ENCODE data around the gene TBC1D7.

TBC1D7 gene

GRCh38 chr6:13302751-13303667, 25.3 kb downstream of the TBC1D7 start:
- H3K9ac ChIP-seq (ENCODE audit: low read depth, low read length) = no peak overlapping the region
- no peaks in the 10 kb centered on the region for H3K4me1 ChIP-seq (ENCODE audit: control insufficient read depth, insufficient read depth, low read length)
- H3K36me3 ChIP-seq (ENCODE audit: control insufficient read depth, insufficient read depth, low read length) = peaks cover 81% of the 10 kb centered on the region
- H3K4me3 ChIP-seq (ENCODE audit: low read depth, low read length) = no peak overlapping the region
- no peaks in the 10 kb centered on the region for H3K27me3 ChIP-seq (ENCODE audit: control insufficient read depth, insufficient read depth, low read length)
- H3K9me3 ChIP-seq (ENCODE audit: control insufficient read depth, insufficient read depth, low read length) = no peaks in the 10 kb centered on the region
- no peak overlapping the region for H3K27ac ChIP-seq (ENCODE audit: low read depth, low read length)

- Histone ChIP-seq H3K27ac (ENCODE audit: low read depth, low read length) (no peak overlapping the region), H3K36me3 (ENCODE audit: control insufficient read depth, insufficient read depth, low read length) (peaks cover 78% of the 10 kb centered on the region), H3K9me3 (ENCODE audit: control insufficient read depth, insufficient read depth, low read length) (no peaks in the 10 kb centered on the region), H3K9ac (ENCODE audit: low read depth, low read length) (no peak overlapping the region), H3K27me3 (ENCODE audit: control insufficient read depth, insufficient read depth, low read length) (no peaks in the 10 kb centered on the region), H3K4me3 (ENCODE audit: low read depth, low read length) (no peak overlapping the region), H3K4me1 (ENCODE audit: control insufficient read depth, insufficient read depth, low read length) (no peaks in the 10 kb centered on the region)
These were observed 26.0 kb downstream of the TBC1D7 start for GRCh38 chr6:13302291-13302690.

GRCh38 chr6:13300643-13301590, 27.4 kb downstream of the TBC1D7 start:
- Histone ChIP-seq H3K27ac (ENCODE audit: low read depth, low read length) (no peak overlapping the region), H3K9me3 (ENCODE audit: control insufficient read depth, insufficient read depth, low read length) (no peaks in the 10 kb centered on the region), H3K36me3 (ENCODE audit: control insufficient read depth, insufficient read depth, low read length) (peaks cover 65% of the 10 kb centered on the region), H3K4me3 (ENCODE audit: low read depth, low read length) (no peak overlapping the region), H3K9ac (ENCODE audit: low read depth, low read length) (no peak overlapping the region), H3K27me3 (ENCODE audit: control insufficient read depth, insufficient read depth, low read length) (no peaks in the 10 kb centered on the region), H3K4me1 (ENCODE audit: control insufficient read depth, insufficient read depth, low read length) (no peaks in the 10 kb centered on the region)

- Histone ChIP-seq H3K9me3 (ENCODE audit: control insufficient read depth, insufficient read depth, low read length) (no peaks in the 10 kb centered on the region), H3K9ac (ENCODE audit: low read depth, low read length) (no peak overlapping the region), H3K36me3 (ENCODE audit: control insufficient read depth, insufficient read depth, low read length) (peaks cover 64% of the 10 kb centered on the region), H3K27me3 (ENCODE audit: control insufficient read depth, insufficient read depth, low read length) (no peaks in the 10 kb centered on the region), H3K27ac (ENCODE audit: low read depth, low read length) (no peak overlapping the region), H3K4me1 (ENCODE audit: control insufficient read depth, insufficient read depth, low read length) (no peaks in the 10 kb centered on the region), H3K4me3 (ENCODE audit: low read depth, low read length) (no peak overlapping the region)
These were observed 28.4 kb downstream of the TBC1D7 start for GRCh38 chr6:13299918-13300317.

- Histone ChIP-seq H3K9ac (ENCODE audit: low read depth, low read length) (no peak overlapping the region), H3K36me3 (ENCODE audit: control insufficient read depth, insufficient read depth, low read length) (peaks cover 64% of the 10 kb centered on the region), H3K4me1 (ENCODE audit: control insufficient read depth, insufficient read depth, low read length) (no peaks in the 10 kb centered on the region), H3K27me3 (ENCODE audit: control insufficient read depth, insufficient read depth, low read length) (no peaks in the 10 kb centered on the region), H3K9me3 (ENCODE audit: control insufficient read depth, insufficient read depth, low read length) (no peaks in the 10 kb centered on the region), H3K4me3 (ENCODE audit: low read depth, low read length) (no peak overlapping the region), H3K27ac (ENCODE audit: low read depth, low read length) (no peak overlapping the region)
These were observed 28.9 kb downstream of the TBC1D7 start for GRCh38 chr6:13299403-13299821.

- Histone ChIP-seq H3K9ac (ENCODE audit: low read depth, low read length) (no peak overlapping the region), H3K36me3 (ENCODE audit: control insufficient read depth, insufficient read depth, low read length) (peaks cover 61% of the 10 kb centered on the region), H3K27me3 (ENCODE audit: control insufficient read depth, insufficient read depth, low read length) (no peaks in the 10 kb centered on the region), H3K4me1 (ENCODE audit: control insufficient read depth, insufficient read depth, low read length) (no peaks in the 10 kb centered on the region), H3K9me3 (ENCODE audit: control insufficient read depth, insufficient read depth, low read length) (no peaks in the 10 kb centered on the region), H3K4me3 (ENCODE audit: low read depth, low read length) (no peak overlapping the region), H3K27ac (ENCODE audit: low read depth, low read length) (no peak overlapping the region)
These were observed 29.9 kb downstream of the TBC1D7 start for GRCh38 chr6:13298446-13298845.

GRCh38 chr6:13297391-13297790, 30.9 kb downstream of the TBC1D7 start:
- Histone ChIP-seq H3K9ac (ENCODE audit: low read depth, low read length) (no peak overlapping the region), H3K4me3 (ENCODE audit: low read depth, low read length) (no peak overlapping the region), H3K9me3 (ENCODE audit: control insufficient read depth, insufficient read depth, low read length) (no peaks in the 10 kb centered on the region), H3K27ac (ENCODE audit: low read depth, low read length) (no peak overlapping the region), H3K27me3 (ENCODE audit: control insufficient read depth, insufficient read depth, low read length) (no peaks in the 10 kb centered on the region), H3K4me1 (ENCODE audit: control insufficient read depth, insufficient read depth, low read length) (no peaks in the 10 kb centered on the region), H3K36me3 (ENCODE audit: control insufficient read depth, insufficient read depth, low read length) (peaks cover 60% of the 10 kb centered on the region)

- H3K36me3 ChIP-seq (ENCODE audit: control insufficient read depth, insufficient read depth, low read length) = peaks cover 58% of the 10 kb centered on the region
- H3K4me3 ChIP-seq (ENCODE audit: low read depth, low read length) = no peak overlapping the region
- no peaks in the 10 kb centered on the region for H3K4me1 ChIP-seq (ENCODE audit: control insufficient read depth, insufficient read depth, low read length)
- no peak overlapping the region for H3K27ac ChIP-seq (ENCODE audit: low read depth, low read length)
- H3K9ac ChIP-seq (ENCODE audit: low read depth, low read length) = no peak overlapping the region
- no peaks in the 10 kb centered on the region for H3K9me3 ChIP-seq (ENCODE audit: control insufficient read depth, insufficient read depth, low read length)
- H3K27me3 ChIP-seq (ENCODE audit: control insufficient read depth, insufficient read depth, low read length) = no peaks in the 10 kb centered on the region
These were observed 31.8 kb downstream of the TBC1D7 start for GRCh38 chr6:13296536-13296997.

GRCh38 chr6:13295576-13295975, 32.8 kb downstream of the TBC1D7 start:
- Histone ChIP-seq H3K36me3 (ENCODE audit: control insufficient read depth, insufficient read depth, low read length) (peaks cover 54% of the 10 kb centered on the region), H3K27ac (ENCODE audit: low read depth, low read length) (no peak overlapping the region), H3K4me1 (ENCODE audit: control insufficient read depth, insufficient read depth, low read length) (no peaks in the 10 kb centered on the region), H3K27me3 (ENCODE audit: control insufficient read depth, insufficient read depth, low read length) (no peaks in the 10 kb centered on the region), H3K9ac (ENCODE audit: low read depth, low read length) (no peak overlapping the region), H3K9me3 (ENCODE audit: control insufficient read depth, insufficient read depth, low read length) (no peaks in the 10 kb centered on the region), H3K4me3 (ENCODE audit: low read depth, low read length) (no peak overlapping the region)

- no peak overlapping the region for H3K9ac ChIP-seq (ENCODE audit: low read depth, low read length)
- H3K27ac ChIP-seq (ENCODE audit: low read depth, low read length) = no peak overlapping the region
- no peaks in the 10 kb centered on the region for H3K27me3 ChIP-seq (ENCODE audit: control insufficient read depth, insufficient read depth, low read length)
- peaks cover 44% of the 10 kb centered on the region for H3K36me3 ChIP-seq (ENCODE audit: control insufficient read depth, insufficient read depth, low read length)
- no peaks in the 10 kb centered on the region for H3K9me3 ChIP-seq (ENCODE audit: control insufficient read depth, insufficient read depth, low read length)
- H3K4me1 ChIP-seq (ENCODE audit: control insufficient read depth, insufficient read depth, low read length) = no peaks in the 10 kb centered on the region
- no peak overlapping the region for H3K4me3 ChIP-seq (ENCODE audit: low read depth, low read length)
These were observed 33.8 kb downstream of the TBC1D7 start for GRCh38 chr6:13294499-13295069.
